HepG2 (cell line): ENCODE results near the gene PRDX2. TPM values are rescaled to one million over a fixed set of nuclear protein-coding genes. Genes with fewer than 3 reads are reported as not detected.

ENCODE experiments used
- ARID5B ChIP-seq: IDR thresholded peaks from 2 replicates; pipeline ENCODE4 v1.4.0; 2020; ENCODE audit warnings: mild to moderate bottlenecking, missing genetic modification reagents
- EP300 ChIP-seq, 3 experiments: sonication (generic) in 1 of 3; formaldehyde crosslinking in 1 of 3; IDR thresholded peaks; 2 replicates each; pipeline versions ENCODE4 v1.5.1 to v1.6.1; 2011 to 2020; ENCODE audit warnings: low read depth in 2 of 3, low read length in 2 of 3, borderline replicate concordance in 1 of 3, improper control_type of control experiment in 1 of 3, mild to moderate bottlenecking in 1 of 3, missing genetic modification reagents in 1 of 3, moderate library complexity in 1 of 3
- FOXM1 ChIP-seq: sonication (generic); formaldehyde crosslinking; IDR thresholded peaks from 2 replicates; pipeline ENCODE4 v1.5.0; 2020; ENCODE audit warnings: missing genetic modification reagents
- GMEB2 ChIP-seq: IDR thresholded peaks from 2 replicates; pipeline ENCODE4 v1.6.1; 2016; ENCODE audit warnings: missing biosample characterization, missing genetic modification reagents, low read depth
- LBX2 ChIP-seq: sonication (generic); formaldehyde crosslinking; IDR thresholded peaks from 2 replicates; pipeline ENCODE4 v1.5.0; 2020; ENCODE audit warnings: missing genetic modification reagents, mild to moderate bottlenecking, borderline replicate concordance
- MAX ChIP-seq: IDR thresholded peaks from 2 replicates; pipeline ENCODE4 v1.6.1; 2012; ENCODE audit warnings: inconsistent platforms
- NCOA1 ChIP-seq: sonication (generic); formaldehyde crosslinking; IDR thresholded peaks from 2 replicates; pipeline ENCODE4 v1.9.0; 2021; ENCODE audit warnings: missing genetic modification reagents
- PHF5A ChIP-seq: IDR thresholded peaks from one replicate; pipeline ENCODE4 v1.6.1; 2018; ENCODE audit warnings: low read depth, missing genetic modification reagents; ENCODE audit not compliant: unreplicated experiment
- PHF8 ChIP-seq: sonication (generic); formaldehyde crosslinking; IDR thresholded peaks from 2 replicates; pipeline ENCODE4 v1.5.0; 2020; ENCODE audit warnings: missing genetic modification reagents
- ZBTB4 ChIP-seq: sonication (generic); formaldehyde crosslinking; IDR thresholded peaks from 2 replicates; pipeline ENCODE4 v1.4.0; 2020; ENCODE audit warnings: missing genetic modification reagents, mild to moderate bottlenecking, borderline replicate concordance
- ZNF253 ChIP-seq: sonication (generic); formaldehyde crosslinking; IDR thresholded peaks from 2 replicates; pipeline ENCODE4 v1.8.0; 2022; ENCODE audit warnings: mild to moderate bottlenecking, missing genetic modification reagents, borderline replicate concordance
- ZNF274 ChIP-seq: sonication (generic); formaldehyde crosslinking; IDR thresholded peaks from 2 replicates; pipeline ENCODE4 v1.5.1; 2020; ENCODE audit warnings: mild to moderate bottlenecking, missing genetic modification reagents
- ZNF34 ChIP-seq: sonication (generic); formaldehyde crosslinking; IDR thresholded peaks from 2 replicates; pipeline ENCODE4 v1.4.0; 2020; ENCODE audit warnings: mild to moderate bottlenecking, missing genetic modification reagents, borderline replicate concordance
- ZNF552 ChIP-seq: sonication (generic); formaldehyde crosslinking; IDR thresholded peaks from 2 replicates; pipeline ENCODE4 v1.9.0; 2022; ENCODE audit warnings: missing genetic modification reagents, mild to moderate bottlenecking, borderline replicate concordance
- ZNF557 ChIP-seq: sonication (generic); formaldehyde crosslinking; IDR thresholded peaks from 2 replicates; pipeline ENCODE4 v1.4.0; 2020; ENCODE audit warnings: missing genetic modification reagents
- ZNF597 ChIP-seq: sonication (generic); formaldehyde crosslinking; IDR thresholded peaks from 2 replicates; pipeline ENCODE4 v1.5.0; 2020; ENCODE audit warnings: missing genetic modification reagents
- polyA plus RNA-seq, 8 experiments: library from polyadenylated mRNA; depleted of rRNA in 3 of 8; stranded (reverse) in 7 of 8; unstranded in 1 of 8; fragments of >200 nt; fragmentation: Illumina TruSeq in 4 of 8; extraction: Trizol in 4 of 8; gene quantifications; 2 replicates each; pipeline versions ENCODE4 v1.2.1 to v1.2.3, GENCODE V29; 2011 to 2016; ENCODE audit warnings: low read depth in 4 of 8, missing spikeins in 1 of 8, mixed read lengths in 1 of 8; ENCODE audit not compliant: insufficient read depth in 1 of 8
- total RNA-seq, 5 experiments: library from RNA; depleted of rRNA; stranded (reverse); fragments of >200 nt; fragmentation: Illumina TruSeq; extraction: Trizol; gene quantifications; 2 replicates each; pipeline ENCODE4 v1.2.3, GENCODE V29; 2016; ENCODE audit warnings: low read depth in 1 of 5

Gene PRDX2
- total and polyA plus RNA-seq, 2 of the 13 experiments (the other 11 are each of a cell fraction or from before 2014, with no cell fraction given), result 218 to 381 TPM

- peak; percentile 67; the same call in 1 of the 2 replicates for TF ChIP-seq ZBTB4 (CRISPR knock-in tag)
- TF ChIP-seq ZNF557 (CRISPR knock-in tag), result no peak
- no peak for TF ChIP-seq FOXM1
- no peak for TF ChIP-seq ZNF34 (CRISPR knock-in tag)
- TF ChIP-seq EP300 (IDR thresholded peaks at IDR 0.05; ENCODE audit: low read depth in 2 of 2, low read length in 2 of 2), result no peak
- no peak for TF ChIP-seq EP300 (CRISPR knock-in tag; IDR thresholded peaks at IDR 0.05; ENCODE audit: borderline replicate concordance)
- peak; percentile 72 for TF ChIP-seq MAX
- 0 out of 2 replicates have a peak, but pooled peaks have one; percentile 21 for TF ChIP-seq LBX2 (CRISPR knock-in tag)
- TF ChIP-seq NCOA1 (CRISPR knock-in tag), result 0 out of 2 replicates have a peak, but pooled peaks have one; percentile 22
- no peak for TF ChIP-seq ZNF597 (CRISPR knock-in tag)
- TF ChIP-seq GMEB2 (CRISPR knock-in tag), result no peak
- TF ChIP-seq ZNF253 (CRISPR knock-in tag), result 0 out of 2 replicates have a peak, but pooled peaks have one; percentile 85
- 0 out of 2 replicates have a peak, but pooled peaks have one; percentile 6 for TF ChIP-seq ARID5B (CRISPR knock-in tag)
- peak; percentile 38; the same call in 1 of the 2 replicates for TF ChIP-seq ZNF274 (CRISPR knock-in tag)
- no peak for TF ChIP-seq PHF5A
- TF ChIP-seq ZNF552 (CRISPR knock-in tag), result 0 out of 2 replicates have a peak, but pooled peaks have one; percentile 83
- peak; percentile 66 for TF ChIP-seq PHF8 (CRISPR knock-in tag)
These were observed 26.7 kb downstream of the PRDX2 start, which contains the start of gene HOOK2 (continued) for GRCh38 chr19:12774588-12775555.
